G401.6 (cell line): Measurements from ENCODE around the gene BPIFB6.
"Not testable (repeated sequence)": the region's sequence is repeated elsewhere in the genome, so short reads cannot be mapped to it uniquely, and the experiment has no call there.

Experiments
- FAIRE-seq: peaks from 2 replicates; lab custom pipeline; 2012; peaks lifted over from hg19 to GRCh38; lab: Jason Lieb, UNC

The BPIFB6 gene

DNA sequence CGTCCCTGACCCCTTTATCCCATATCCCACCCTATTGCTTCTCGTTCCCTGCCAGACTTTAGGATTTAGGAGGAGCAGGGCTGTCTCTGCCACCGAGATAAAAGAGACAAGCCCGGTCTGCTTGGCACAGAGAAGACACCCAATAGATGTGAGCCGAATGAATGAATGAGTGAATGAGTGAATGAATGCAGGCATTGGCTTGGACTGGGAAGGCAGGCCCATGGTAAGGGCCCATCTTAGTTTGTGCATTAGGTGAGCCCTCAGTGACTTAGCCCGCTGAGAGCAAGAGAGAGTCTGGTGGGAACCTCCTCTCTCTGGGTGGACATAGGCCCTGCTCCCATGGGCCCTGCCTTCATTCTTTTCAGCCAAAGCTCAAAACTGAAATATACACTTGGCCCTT, 879 bp upstream of the BPIFB6 start:
- no peak for FAIRE-seq

DNA sequence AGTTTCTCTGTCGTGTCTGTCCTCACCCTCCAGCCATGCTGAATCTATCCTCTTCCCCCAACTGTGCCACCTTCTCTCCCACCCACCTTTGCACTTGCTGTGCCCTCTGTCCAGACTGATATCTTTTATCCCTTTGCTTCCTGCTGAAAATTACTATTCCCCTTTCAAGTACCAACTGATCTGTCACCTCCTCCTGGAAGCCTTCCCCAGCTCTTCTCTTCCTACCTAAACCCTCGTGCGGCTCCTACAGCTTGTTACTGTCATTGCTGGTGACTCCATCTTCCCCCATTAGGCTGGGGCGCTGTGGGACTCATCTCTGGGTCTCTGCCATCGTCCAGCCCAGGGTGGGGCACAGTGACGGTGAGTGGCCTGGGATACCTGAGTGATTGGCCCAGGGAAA, 1.1 kb downstream of the BPIFB6 start:
- no peak for FAIRE-seq

DNA sequence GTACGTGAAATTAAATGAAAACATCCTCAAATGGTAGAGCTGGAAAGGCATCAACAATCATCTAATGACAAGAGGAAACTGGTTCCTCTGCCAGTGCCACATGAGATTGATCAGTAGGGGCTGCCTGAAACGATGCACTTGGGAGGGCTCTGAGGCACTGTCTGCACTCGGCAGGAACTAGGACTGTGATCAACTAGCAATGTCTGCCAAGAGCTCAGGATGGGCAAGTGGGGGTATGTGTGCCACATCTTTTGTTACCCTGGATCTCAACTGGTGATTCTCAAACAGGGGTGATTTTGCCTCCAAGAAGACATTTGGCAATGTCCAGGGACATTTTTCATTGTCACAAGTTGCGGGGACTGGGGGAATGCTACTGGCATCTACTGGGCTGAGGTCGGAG, 1.9 kb downstream of the BPIFB6 start:
- FAIRE-seq = no peak

DNA sequence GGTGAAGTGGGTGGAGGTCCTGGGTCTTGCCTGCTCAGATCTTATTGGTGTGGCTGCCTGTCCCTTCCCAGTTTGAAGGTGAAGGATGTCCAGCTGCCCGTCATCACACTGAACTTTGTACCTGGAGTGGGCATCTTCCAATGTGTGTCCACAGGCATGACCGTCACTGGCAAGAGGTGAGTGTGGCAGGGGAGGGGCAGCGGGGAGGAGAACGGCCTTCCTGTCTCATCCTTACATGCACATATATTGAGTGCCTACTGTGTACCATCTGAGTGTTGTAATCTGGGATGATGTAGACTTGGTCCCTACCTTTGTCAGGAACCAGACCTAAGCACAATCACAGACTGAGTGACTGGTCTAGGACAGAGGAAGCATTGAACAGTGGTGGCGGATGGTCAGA, 2.7 kb downstream of the BPIFB6 start:
- no peak for FAIRE-seq

DNA sequence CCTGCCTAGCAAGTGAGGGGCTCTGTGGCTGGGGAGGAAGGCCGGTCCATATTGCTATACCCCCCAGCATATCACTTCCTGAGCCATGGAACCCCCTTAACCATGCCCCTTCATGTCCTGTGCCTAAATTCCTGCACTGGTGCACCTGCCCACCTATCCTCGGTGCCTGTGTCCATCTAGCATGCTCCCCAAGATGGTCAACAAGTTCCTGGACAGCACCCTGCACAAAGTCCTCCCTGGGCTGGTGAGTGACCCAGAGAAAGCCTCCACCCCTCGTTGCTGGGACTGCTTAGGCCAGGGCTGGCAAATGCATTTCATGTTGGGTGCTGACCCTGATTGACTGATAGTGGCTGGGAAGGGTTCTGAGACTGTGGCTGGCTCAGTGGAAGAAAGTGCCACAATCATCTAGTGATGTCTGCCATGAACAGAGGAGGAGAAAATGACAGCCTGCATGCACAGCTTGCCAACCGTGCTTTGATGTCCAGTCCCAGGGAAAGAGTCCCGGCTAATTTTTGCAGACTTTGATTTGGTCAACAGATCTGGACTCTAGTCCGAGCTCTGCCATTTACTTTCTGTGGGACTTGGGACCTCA, 3.5 kb downstream of the BPIFB6 start:
- no peak for FAIRE-seq

DNA sequence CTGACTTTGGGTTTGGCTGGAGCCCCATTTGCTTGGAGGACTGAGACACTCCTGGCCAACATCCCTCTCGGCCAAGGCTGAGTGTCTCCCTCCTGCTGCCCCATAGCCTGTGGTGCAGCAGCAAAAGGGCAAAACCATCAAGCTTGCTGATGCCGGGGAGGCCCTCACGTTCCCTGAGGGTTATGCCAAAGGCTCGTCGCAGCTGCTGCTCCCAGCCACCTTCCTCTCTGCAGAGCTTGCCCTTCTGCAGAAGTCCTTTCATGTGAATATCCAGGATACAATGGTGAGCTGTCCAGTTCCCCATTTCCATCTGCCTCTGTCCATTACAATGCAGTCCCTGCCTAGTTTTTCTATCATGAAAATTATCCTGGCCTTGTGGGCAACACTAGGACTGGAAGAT, 6.0 kb downstream of the BPIFB6 start:
- no peak for FAIRE-seq

DNA sequence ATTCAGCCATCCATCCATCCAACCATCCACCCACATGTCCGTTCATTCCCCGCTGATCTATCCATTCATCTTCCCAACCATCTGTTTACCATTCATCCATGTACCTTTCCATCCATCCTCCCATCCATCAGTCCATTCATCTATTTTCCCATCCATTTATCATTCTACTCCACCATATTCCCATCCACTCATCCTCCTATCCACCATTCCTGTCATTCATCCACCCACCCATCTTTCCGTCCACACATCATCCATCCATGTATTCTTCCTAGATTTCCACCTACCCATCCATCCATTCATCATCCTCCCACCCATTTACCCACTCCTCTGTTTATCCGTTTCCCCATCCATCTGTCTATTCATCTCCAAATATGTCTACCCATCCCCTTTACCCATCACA, 6.8 kb downstream of the BPIFB6 start:
- FAIRE-seq = no peak

DNA sequence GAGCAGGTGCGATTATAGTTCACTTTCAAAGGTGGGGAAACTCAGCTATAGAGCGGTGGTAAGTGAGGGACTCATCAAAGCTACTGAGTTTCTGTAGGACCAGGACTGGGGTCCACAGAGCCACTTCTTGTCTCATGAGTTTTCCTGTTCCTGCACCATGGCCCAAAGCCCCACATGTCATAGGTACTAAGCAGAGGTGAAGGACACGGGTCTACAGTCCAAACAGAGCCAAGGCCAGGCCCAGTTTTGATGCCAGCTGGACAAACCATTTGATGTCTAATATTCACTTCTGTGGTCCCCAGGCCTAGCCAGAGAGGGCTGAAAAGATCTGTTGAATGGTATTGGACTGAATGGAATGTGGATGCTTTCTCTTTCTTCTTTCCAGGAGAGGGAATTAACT, 11.0 kb downstream of the BPIFB6 start:
- no peak for FAIRE-seq

DNA sequence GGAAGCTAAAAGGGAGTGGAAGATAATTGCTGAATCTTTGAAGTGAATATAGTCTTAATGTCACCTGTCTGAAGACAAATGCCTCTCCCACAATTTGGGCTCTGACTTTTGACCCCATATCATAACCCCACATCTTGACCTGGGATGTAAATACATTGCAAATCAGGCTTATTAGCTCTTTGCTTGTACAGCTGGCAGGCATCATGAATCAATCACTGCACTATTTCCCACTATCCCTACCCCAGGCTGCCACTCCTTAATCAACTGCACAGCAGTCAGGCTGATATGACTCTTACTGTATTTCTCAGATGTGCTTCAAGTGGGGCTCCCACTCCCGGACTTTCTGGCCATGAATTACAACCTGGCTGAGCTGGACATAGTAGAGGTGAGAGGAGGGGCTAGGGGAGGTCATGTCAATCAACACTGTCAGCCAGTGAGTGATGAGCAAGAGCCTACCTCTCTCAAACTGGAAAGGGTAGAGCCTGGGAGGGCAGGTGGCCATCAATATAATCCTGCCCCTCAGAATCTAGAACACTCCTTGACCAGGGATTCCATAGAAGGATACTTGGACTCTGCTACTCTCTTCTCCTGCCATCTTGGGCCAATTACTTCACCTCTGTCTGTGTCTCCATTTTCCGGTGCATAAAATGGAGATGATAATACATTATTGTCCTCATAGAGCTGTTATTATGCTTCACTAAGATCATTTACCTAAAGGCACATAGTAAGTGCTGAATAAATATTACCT, 11.7 kb downstream of the BPIFB6 start:
- no peak for FAIRE-seq

DNA sequence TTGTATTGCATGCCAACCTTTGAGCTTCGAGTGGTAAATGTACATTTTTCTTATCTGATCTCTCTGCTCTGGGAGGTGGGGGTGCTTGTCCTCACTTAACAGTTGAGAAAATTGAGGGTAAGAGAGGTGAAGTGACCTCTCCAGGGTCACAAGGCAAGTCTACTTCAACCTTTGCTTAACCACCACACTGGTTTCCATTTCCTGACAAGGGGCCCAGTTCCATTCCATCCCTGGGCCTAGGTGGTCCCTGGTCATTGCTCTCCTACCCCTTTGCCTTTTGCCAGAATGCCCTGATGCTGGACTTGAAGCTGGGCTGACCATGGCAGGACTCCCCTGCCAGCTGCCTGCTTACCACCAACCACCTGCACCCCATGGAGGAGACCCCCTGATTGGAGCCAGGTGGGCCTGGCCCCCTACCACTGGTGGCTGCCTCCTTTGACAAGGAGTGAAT, 12.3 kb downstream of the BPIFB6 start:
- no peak for FAIRE-seq

DNA sequence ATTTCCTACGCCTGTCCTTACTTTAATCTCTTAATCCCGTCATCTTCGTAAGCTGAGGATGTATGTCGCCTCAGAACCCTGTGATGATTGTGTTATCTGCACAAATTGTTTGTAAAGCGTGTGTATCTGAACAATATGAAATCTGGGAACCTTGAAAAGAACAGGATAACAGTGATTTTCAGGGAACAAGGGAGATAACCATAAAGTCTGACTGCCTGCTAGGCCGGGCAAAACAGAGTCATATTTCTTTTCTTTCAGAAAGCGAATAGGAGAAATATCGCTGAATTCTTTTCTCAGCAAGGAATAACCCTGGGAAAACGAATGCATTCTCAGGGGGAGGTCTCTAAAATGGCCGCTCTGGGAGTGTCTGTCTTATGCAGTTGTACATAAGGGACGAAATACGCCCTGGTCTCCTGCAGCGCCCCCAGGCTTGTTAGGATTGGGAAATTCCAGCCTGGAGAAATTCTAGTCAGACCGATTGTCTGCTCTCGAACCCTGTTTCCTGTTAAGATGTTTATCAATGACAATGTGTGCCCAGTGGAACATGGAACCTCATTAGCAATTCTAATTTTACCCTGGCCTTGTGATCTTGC, 13.8 kb downstream of the BPIFB6 start:
- FAIRE-seq = not testable (repeated sequence)

DNA sequence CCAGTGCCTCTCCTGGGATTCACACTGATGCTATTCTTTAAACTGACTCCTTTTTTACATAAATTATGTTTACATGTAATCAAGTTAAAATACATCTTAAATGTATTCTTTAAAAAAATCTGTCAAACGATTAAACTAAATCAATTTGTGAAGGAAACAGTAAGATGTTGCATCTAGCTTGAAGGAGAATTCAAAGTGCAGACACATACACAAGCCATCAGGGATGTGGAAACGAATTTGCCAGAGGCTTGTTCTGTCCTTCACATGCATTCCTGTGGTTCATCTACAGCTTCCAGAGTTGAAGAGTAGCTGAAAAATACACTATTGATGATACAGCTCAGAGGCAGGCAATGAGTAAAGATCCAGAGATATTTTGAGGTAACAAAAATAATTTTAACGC, 15.0 kb downstream of the BPIFB6 start:
- FAIRE-seq = no peak

DNA sequence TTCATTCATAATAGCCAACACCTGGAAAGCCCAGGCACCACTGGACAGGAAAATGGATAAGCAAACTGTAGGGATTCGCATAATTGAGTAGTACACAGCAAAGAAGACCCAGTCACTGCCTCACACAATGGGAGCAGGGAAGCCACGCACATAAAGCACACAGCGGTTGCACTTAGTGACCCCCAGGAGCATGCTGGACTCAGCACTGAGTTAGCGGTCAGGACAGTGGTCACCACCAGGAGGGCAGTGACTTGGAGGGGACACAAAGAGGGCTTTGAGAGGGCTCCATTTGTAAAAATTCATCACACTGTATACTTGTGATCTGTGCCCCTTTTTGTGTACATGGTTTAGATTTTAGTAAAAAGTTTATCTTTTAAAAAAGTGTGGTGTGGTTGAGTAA, 19.9 kb downstream of the BPIFB6 start:
- no peak for FAIRE-seq

DNA sequence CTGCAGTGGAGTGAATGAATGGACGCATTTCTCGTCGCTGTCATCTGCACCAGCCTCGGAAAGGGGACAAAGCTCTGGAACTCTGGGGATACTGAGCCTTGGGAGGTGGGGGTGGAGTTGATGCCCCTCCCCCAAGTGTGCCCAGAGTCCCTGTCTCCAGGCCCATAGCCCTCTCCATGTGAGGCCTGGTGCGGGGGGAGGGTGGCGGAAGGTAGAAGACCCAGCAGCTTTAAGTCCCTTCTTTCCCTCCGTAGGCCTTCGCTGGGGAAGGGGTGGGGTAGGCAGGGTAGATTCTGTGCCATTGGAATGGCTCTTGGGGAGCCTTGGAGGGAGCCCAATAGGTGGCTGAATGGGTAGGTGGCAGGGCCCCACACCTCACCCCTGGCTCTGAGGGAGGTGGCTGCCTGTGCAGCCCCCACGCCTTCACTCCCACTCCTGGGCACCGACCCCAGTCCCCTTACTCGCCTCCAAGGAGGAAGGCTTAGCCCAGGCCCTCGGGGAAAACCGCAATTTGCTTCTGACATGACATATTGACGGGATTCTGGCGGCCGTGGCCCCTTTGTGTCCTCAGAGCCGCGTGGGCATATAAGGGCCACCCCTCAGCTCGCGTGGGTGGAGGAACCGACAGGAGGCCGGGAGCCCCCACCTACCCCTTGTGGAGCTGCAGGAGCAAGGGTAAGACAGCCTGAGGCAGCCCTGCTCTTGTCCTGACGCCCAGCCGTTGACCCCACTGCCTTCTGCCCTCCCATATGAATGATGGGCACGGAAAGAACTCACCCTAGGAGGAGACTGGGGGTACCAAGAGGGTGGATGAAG, 22.1 kb downstream of the BPIFB6 start, which contains the start of gene BPIFB3:
Gene BPIFB3, plus strand, starts transcription at position 613 of the 816 bp plus-strand sequence. CDS start 1,533 bp downstream, outside the sequence.
- FAIRE-seq = no peak

DNA sequence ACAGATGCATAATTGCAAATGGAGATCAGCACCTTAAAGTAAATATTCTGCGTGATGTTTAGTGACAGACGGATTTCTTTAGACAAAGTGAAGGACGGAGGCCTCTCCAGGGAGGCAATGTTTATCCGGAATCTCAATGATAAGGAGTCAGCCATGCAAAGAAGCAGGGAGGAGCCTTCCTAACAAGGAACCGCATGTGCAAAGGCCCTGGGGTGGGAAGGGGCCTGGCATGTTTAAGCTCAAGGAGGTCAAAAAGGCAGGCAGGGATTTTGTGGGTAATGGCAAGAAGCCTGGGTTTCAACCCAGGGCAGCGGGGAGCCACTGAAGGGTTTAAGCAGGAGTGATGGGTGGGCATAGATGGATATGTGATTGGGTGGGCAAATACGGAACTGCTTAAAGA, 22.9 kb downstream of the BPIFB6 start:
- no peak for FAIRE-seq

DNA sequence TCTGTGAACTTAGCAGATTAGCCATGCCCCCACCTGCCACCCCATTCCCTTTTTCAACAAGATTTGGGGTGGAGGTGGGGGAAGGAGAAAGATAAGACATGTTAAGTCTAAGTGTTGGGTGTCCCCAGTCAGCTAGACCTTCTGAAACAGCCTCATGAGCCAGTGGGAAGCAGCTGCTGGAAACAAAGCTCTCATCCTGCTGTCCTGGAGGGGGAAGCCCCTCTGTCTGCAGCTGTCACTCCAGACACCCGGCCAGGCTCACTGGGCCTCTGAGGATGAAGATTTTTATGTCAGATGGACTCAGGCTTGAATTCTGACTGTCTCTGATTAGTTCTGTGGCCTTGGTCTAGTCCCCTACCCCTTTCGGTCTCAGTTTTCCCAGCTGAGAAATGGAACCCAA, 23.3 kb downstream of the BPIFB6 start:
- no peak for FAIRE-seq

DNA sequence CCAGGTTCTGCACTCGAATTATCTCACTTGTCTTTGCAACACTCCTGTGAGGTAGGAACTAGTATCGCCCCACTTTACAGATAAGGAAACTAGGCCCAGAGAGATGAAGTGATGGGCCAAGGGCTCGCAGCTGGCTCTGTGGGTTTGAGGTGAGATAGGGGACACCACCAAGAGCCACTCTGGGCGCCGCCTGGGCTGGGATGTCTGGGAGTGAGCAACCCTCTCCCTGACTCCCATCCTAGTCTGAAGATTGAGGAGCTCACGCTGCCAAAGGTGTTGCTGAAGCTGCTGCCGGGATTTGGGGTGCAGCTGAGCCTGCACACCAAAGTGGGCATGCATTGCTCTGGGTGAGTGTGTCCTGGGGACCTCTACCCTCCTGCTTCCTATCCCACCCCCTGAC, 27.7 kb downstream of the BPIFB6 start:
- FAIRE-seq = no peak

DNA sequence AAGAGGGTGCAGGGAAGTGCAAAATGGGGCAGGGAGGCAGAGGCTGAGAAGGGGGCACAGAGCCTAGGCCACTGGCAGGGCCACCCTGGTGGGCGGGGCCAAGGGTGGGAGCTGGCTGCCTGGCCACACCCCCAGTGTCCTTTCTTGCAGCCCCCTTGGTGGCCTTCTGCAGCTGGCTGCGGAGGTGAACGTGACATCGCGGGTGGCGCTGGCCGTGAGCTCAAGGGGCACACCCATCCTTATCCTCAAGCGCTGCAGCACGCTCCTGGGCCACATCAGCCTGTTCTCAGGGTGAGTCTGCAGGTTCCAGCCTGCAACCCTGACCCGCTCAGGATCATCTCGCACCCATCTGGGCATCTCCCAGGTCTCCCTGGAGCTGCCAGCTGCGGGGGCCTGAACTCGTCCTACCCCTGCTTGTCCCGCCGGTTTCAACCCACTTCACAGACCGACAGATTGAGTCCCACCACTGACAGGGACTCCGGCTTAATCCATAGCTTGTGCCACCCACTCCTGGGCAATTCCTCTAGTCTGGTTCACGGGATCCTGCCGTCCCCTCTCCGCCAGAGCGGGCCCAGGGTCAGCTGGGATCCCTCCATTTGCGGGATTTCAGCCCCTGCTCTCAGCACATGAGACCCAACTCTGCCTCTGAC, 28.4 kb downstream of the BPIFB6 start:
- FAIRE-seq = no peak

DNA sequence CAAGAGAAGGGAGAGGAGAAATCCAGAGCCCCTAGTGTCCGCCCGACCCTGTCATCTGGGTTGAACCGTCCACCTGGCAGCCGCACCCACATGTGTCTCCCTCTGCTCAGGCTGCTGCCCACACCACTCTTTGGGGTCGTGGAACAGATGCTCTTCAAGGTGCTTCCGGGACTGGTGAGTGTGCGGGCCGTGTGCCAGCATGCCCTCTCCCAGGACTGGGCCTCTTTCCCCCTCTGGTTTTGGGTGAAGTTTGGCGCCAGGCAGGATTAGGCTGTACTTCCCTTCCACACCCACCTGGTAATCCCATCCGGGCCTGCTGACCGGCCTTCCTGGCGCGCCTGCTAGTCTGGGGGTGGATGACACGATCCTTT, 30.2 kb downstream of the BPIFB6 start:
- FAIRE-seq = no peak

DNA sequence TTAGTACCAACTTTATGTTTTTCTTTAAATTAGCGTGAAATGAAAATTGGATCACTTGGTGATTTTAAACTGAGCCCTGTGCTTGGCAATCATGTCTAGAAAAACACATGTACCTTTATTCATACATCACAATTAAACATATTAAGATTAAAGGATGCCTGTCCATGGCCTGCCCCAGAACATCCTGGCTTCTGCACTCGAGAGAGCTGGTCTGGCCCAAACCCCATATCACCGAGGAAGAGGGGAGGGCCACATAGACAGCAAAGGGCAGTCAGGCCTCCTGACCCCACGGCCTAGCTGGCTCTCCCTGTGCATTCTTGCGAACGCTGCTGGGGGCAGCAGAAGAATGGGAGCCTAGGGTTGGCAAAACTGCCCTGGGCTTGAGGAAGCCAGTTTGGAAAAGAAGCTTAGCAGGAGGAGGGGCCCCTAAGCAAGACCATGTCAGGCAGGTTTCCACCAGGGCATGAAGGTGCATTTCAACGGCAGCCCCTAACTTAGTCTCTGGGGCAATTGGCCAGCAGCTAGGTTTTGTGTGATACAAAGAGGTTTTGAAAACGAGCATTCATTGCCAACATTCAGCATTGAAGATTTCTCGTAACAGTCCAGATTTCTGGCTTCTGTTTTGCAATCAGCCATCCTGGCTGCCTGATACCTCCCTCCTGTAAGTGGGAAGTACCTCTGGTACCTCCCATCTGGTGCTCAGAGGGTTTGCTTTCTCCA, 30.8 kb downstream of the BPIFB6 start:
- no peak for FAIRE-seq

DNA sequence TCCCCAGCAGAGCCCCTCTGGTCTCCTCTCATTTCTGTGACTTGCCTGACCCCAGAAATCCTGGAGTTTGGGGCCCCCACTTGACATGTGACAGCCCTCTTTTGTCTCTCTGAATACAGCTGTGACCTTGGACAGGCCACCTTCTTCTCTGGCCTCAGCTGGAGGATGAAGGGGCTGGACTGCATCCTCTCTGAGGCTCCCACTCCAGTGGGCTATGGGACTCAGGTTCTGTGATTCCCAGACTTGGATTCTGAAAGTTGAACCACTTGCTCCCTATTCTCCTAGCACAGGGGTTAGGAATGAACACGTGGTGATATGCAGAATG, 31.3 kb downstream of the BPIFB6 start:
- FAIRE-seq = no peak

DNA sequence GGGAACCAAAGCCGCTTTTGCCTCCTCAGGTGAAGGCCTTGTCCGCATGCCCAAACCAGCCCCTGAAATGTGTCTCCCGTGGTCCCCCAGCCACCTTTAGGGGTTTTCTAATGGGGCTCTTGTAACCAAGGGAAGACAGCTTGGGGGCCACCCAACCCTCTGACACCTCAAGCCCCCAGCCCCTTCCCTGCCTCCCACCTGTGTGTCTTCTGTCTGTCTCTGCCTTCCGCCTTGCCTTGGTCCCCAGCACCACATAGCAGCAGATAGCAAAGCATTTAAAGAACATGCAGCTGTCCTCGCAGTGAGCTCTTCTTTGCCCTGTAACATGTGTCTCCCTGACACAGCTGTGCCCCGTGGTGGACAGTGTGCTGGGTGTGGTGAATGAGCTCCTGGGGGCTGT, 31.8 kb downstream of the BPIFB6 start:
- no peak for FAIRE-seq
